ENCODE results near the gene SRP19. TPM values are rescaled to one million over a fixed set of nuclear protein-coding genes. Genes with fewer than 3 reads are reported as not detected.

Gene SRP19
- total RNA-seq, 1 donor: 63.2 TPM

Other genes with a start within 250 kb of the SRP19 start
- gene APC, start 123.4 kb upstream of the SRP19 start, total RNA-seq: 48.3 TPM
- gene REEP5, start 60.9 kb downstream of the SRP19 start, total RNA-seq: 13.1 TPM
- 101 TPM for gene DCP2, start 115.5 kb downstream of the SRP19 start, total RNA-seq

Data from mononuclear cell (primary cell).